HG02623 (cell line): ENCODE data around the gene MAST2.

ENCODE experiments used
- ATAC-seq: cut with Tn5 transposase; IDR thresholded peaks from one replicate; pipeline ENCODE4 v1.9.1; 2021; ENCODE audit warnings: moderate library complexity; ENCODE audit not compliant: unreplicated experiment

MAST2 gene

GRCh38 chr1:46013581-46013980 lies 210.2 kb downstream of the MAST2 start:
- no peak for ATAC-seq

GRCh38 chr1:46017876-46018503 lies 214.6 kb downstream of the MAST2 start:
- no peak for ATAC-seq

GRCh38 chr1:46019348-46019747 lies 215.9 kb downstream of the MAST2 start:
- ATAC-seq: no peak

- ATAC-seq: no peak
These were observed 216.6 kb downstream of the MAST2 start for GRCh38 chr1:46020010-46020409.

- ATAC-seq: no peak
These were observed 217.9 kb downstream of the MAST2 start for GRCh38 chr1:46021046-46021996.

- no peak for ATAC-seq
These were observed 223.1 kb downstream of the MAST2 start for GRCh38 chr1:46026531-46026930.

GRCh38 chr1:46027788-46028573 lies 224.6 kb downstream of the MAST2 start:
- no peak for ATAC-seq

- no peak for ATAC-seq
These were observed 226.9 kb downstream of the MAST2 start for GRCh38 chr1:46030074-46030870.

GRCh38 chr1:46030876-46031660 lies 227.7 kb downstream of the MAST2 start:
- no peak for ATAC-seq

- no peak for ATAC-seq
These were observed 231.4 kb downstream of the MAST2 start for GRCh38 chr1:46034601-46035516.

GRCh38 chr1:46036894-46037839 lies 233.8 kb downstream of the MAST2 start:
- no peak for ATAC-seq

GRCh38 chr1:46039571-46040052 lies 236.2 kb downstream of the MAST2 start:
- no peak for ATAC-seq

GRCh38 chr1:46041551-46041950 lies 238.1 kb downstream of the MAST2 start:
- ATAC-seq: no peak

GRCh38 chr1:46041974-46042373 lies 238.6 kb downstream of the MAST2 start:
- ATAC-seq: no peak

- ATAC-seq: peak; percentile 79
These were observed 240.1 kb downstream of the MAST2 start for GRCh38 chr1:46043458-46044017.

- ATAC-seq: no peak
These were observed 240.7 kb downstream of the MAST2 start for GRCh38 chr1:46044116-46044515.

GRCh38 chr1:46053734-46054133 lies 250.3 kb downstream of the MAST2 start:
- no peak for ATAC-seq
